ENCODE results near the gene RRP1B.

GRCh38 chr21:43632373-43632905 lies 26.9 kb upstream of the RRP1B start:
- TF ChIP-seq CTCF (IDR thresholded peaks at IDR 0.05), result no peak
- no peak for TF ChIP-seq POLR2A (IDR thresholded peaks at IDR 0.05)
